ENCODE measurements around the gene MAPK8.

The MAPK8 gene

GRCh38 chr10:48440771-48441170 is 134.3 kb downstream of the MAPK8 start:
- Mint-ChIP-seq H3K36me3 (no peaks in the 10 kb centered on the region), H3K4me3 (no peak overlapping the region), H3K27me3 (no peaks in the 10 kb centered on the region), H3K9me3 (no peaks in the 10 kb centered on the region), H3K27ac (no peak overlapping the region), H3K4me1 (no peaks in the 10 kb centered on the region)
- CTCF ChIA-PET: no interaction called here
- DNase-seq: no peak

GRCh38 chr10:48442090-48442808 is 135.8 kb downstream of the MAPK8 start:
- Mint-ChIP-seq H3K27me3 (no peaks in the 10 kb centered on the region), H3K27ac (no peak overlapping the region), H3K4me3 (no peak overlapping the region), H3K36me3 (no peaks in the 10 kb centered on the region), H3K4me1 (no peaks in the 10 kb centered on the region), H3K9me3 (no peaks in the 10 kb centered on the region)
- no peak for DNase-seq
- CTCF ChIA-PET: no interaction called here

- Mint-ChIP-seq H3K9me3 (no peaks in the 10 kb centered on the region), H3K4me1 (no peaks in the 10 kb centered on the region), H3K4me3 (no peak overlapping the region), H3K36me3 (no peaks in the 10 kb centered on the region), H3K27me3 (no peaks in the 10 kb centered on the region), H3K27ac (no peak overlapping the region)
- no peak for DNase-seq
- CTCF ChIA-PET: no interaction called here
Observed at GRCh38 chr10:48442809-48443177, 136.3 kb downstream of the MAPK8 start.

GRCh38 chr10:48444266-48444665 is 137.8 kb downstream of the MAPK8 start:
- CTCF ChIA-PET: interaction anchor here (1.0 kb wide), 1 partner anchor 62 kb away, joined by 3 read pairs; no protein-coding TSS in a partner anchor
- no peaks in the 10 kb centered on the region for H3K9me3 Mint-ChIP-seq
- H3K4me1 Mint-ChIP-seq: no peaks in the 10 kb centered on the region
- no peak overlapping the region for H3K4me3 Mint-ChIP-seq
- no peak for DNase-seq
- no peaks in the 10 kb centered on the region for H3K36me3 Mint-ChIP-seq
- H3K27me3 Mint-ChIP-seq: peaks cover 2% of the 10 kb centered on the region
- no peak overlapping the region for H3K27ac Mint-ChIP-seq

- H3K9me3 Mint-ChIP-seq: no peaks in the 10 kb centered on the region
- no peaks in the 10 kb centered on the region for H3K4me1 Mint-ChIP-seq
- H3K27ac Mint-ChIP-seq: no peak overlapping the region
- H3K36me3 Mint-ChIP-seq: no peaks in the 10 kb centered on the region
- peaks cover 3% of the 10 kb centered on the region for H3K27me3 Mint-ChIP-seq
- no peak overlapping the region for H3K4me3 Mint-ChIP-seq
- CTCF ChIA-PET: interaction anchor here (1.0 to 1.4 kb wide), 2 partner anchors 10 to 62 kb away, joined by 3 read pairs; no protein-coding TSS in a partner anchor
- no peak for DNase-seq
Observed at GRCh38 chr10:48444861-48445841, 138.7 kb downstream of the MAPK8 start.

GRCh38 chr10:48445932-48446331 is 139.5 kb downstream of the MAPK8 start:
- Mint-ChIP-seq H3K36me3 (no peaks in the 10 kb centered on the region), H3K27me3 (peaks cover 3% of the 10 kb centered on the region), H3K4me1 (no peaks in the 10 kb centered on the region), H3K4me3 (no peak overlapping the region), H3K27ac (no peak overlapping the region), H3K9me3 (no peaks in the 10 kb centered on the region)
- peak; percentile 12 for DNase-seq
- CTCF ChIA-PET: interaction anchor here (1.4 kb wide), 1 partner anchor 10 kb away, joined by 3 read pairs; no protein-coding TSS in a partner anchor

- Mint-ChIP-seq H3K36me3 (no peaks in the 10 kb centered on the region), H3K4me1 (no peaks in the 10 kb centered on the region), H3K4me3 (no peak overlapping the region), H3K27ac (no peak overlapping the region), H3K27me3 (peaks cover 3% of the 10 kb centered on the region), H3K9me3 (no peaks in the 10 kb centered on the region)
- CTCF ChIA-PET: no interaction called here
- DNase-seq: peak; percentile 12
Observed at GRCh38 chr10:48446785-48447184, 140.3 kb downstream of the MAPK8 start.

GRCh38 chr10:48447356-48448215 is 141.1 kb downstream of the MAPK8 start:
- H3K27me3 Mint-ChIP-seq: peaks cover 3% of the 10 kb centered on the region
- no peak overlapping the region for H3K4me3 Mint-ChIP-seq
- no peaks in the 10 kb centered on the region for H3K9me3 Mint-ChIP-seq
- DNase-seq: no peak
- CTCF ChIA-PET: no interaction called here
- H3K36me3 Mint-ChIP-seq: no peaks in the 10 kb centered on the region
- no peaks in the 10 kb centered on the region for H3K4me1 Mint-ChIP-seq
- no peak overlapping the region for H3K27ac Mint-ChIP-seq

GRCh38 chr10:48448796-48449195 is 142.3 kb downstream of the MAPK8 start:
- H3K27ac Mint-ChIP-seq: no peak overlapping the region

GRCh38 chr10:48449501-48450232 is 143.2 kb downstream of the MAPK8 start:
- Mint-ChIP-seq H3K27me3 (peaks cover 3% of the 10 kb centered on the region), H3K27ac (no peak overlapping the region), H3K4me1 (no peaks in the 10 kb centered on the region), H3K9me3 (no peaks in the 10 kb centered on the region), H3K36me3 (no peaks in the 10 kb centered on the region), H3K4me3 (no peak overlapping the region)
- no peak for DNase-seq
- CTCF ChIA-PET: no interaction called here

More at GRCh38 chr10:48448796-48449195, 142.3 kb downstream of the MAPK8 start:
- CTCF ChIA-PET: no interaction called here
- Mint-ChIP-seq H3K4me3 (no peak overlapping the region), H3K9me3 (no peaks in the 10 kb centered on the region), H3K4me1 (no peaks in the 10 kb centered on the region), H3K36me3 (no peaks in the 10 kb centered on the region), H3K27me3 (peaks cover 3% of the 10 kb centered on the region)
- no peak for DNase-seq

- no peak for DNase-seq
- H3K36me3 Mint-ChIP-seq: no peaks in the 10 kb centered on the region
- CTCF ChIA-PET: no interaction called here
- no peaks in the 10 kb centered on the region for H3K4me1 Mint-ChIP-seq
- no peaks in the 10 kb centered on the region for H3K9me3 Mint-ChIP-seq
- no peak overlapping the region for H3K27ac Mint-ChIP-seq
- no peak overlapping the region for H3K4me3 Mint-ChIP-seq
- peaks cover 3% of the 10 kb centered on the region for H3K27me3 Mint-ChIP-seq
Observed at GRCh38 chr10:48450233-48450740, 143.8 kb downstream of the MAPK8 start.

- CTCF ChIA-PET: no interaction called here
- Mint-ChIP-seq H3K4me1 (no peaks in the 10 kb centered on the region), H3K27me3 (peaks cover 3% of the 10 kb centered on the region), H3K27ac (no peak overlapping the region), H3K4me3 (no peak overlapping the region), H3K36me3 (no peaks in the 10 kb centered on the region), H3K9me3 (no peaks in the 10 kb centered on the region)
- no peak for DNase-seq
Observed at GRCh38 chr10:48450741-48451466, 144.4 kb downstream of the MAPK8 start.

Data from activated naive CD4-positive, alpha-beta T cell treated with anti-CD3 and anti-CD28 coated beads, Interleukin-2, amount 10 ng/mL, durations not matched to agents 7 days and 5 days (primary cell).